AG04449 (cell line): ENCODE results near the gene DOCK1.

ENCODE experiments used
- CTCF ChIA-PET: fragments of 350-600 bp; formaldehyde crosslinking; extraction: SDS; loops from one replicate; lab custom pipeline; 2021; ENCODE audit warnings: antibody characterized with exemption; lab: Yijun Ruan, JAX
- POLR2A ChIA-PET: fragments of 400-600, 350-600 bp; formaldehyde crosslinking; extraction: SDS; loops from one replicate; lab custom pipeline; 2020; ENCODE audit warnings: antibody characterized with exemption, inconsistent platforms; lab: Yijun Ruan, JAX
- DNase-seq: peaks from one replicate; pipeline ENCODE4 v3.0.0-alpha.2; 2010; ENCODE audit warnings: low read depth, low spot score
- H3K4me3 ChIP-seq: 2 replicates; pipeline ENCODE4 v1.5.1; 2011; ENCODE audit warnings: low read depth, mild to moderate bottlenecking, control low read depth, low read length
- CTCF ChIP-seq: IDR thresholded peaks from one replicate; pipeline ENCODE4 v1.5.1; 2011; ENCODE audit warnings: mild to moderate bottlenecking, moderate library complexity, low read length, control low read depth, inconsistent platforms; ENCODE audit not compliant: insufficient read depth; ENCODE audit errors: missing control alignments

Gene DOCK1

GRCh38 chr10:127162841-127163240, 257.6 kb downstream of the DOCK1 start:
- no peak for DNase-seq
- ChIA-PET POLR2A (no interaction called here), CTCF (no interaction called here)
- no peak for TF ChIP-seq CTCF
- no peak overlapping the region for H3K4me3 ChIP-seq

- TF ChIP-seq CTCF = no peak
- DNase-seq = no peak
- ChIA-PET CTCF (no interaction called here), POLR2A (no interaction called here)
- H3K4me3 ChIP-seq = no peak overlapping the region
These were observed 263.0 kb downstream of the DOCK1 start for GRCh38 chr10:127168261-127168660.

GRCh38 chr10:127174866-127175265, 269.6 kb downstream of the DOCK1 start:
- CTCF ChIA-PET = no interaction called here
- no peak for DNase-seq
- no peak for TF ChIP-seq CTCF
- POLR2A ChIA-PET = no interaction called here
- H3K4me3 ChIP-seq = no peak overlapping the region

- H3K4me3 ChIP-seq = no peak overlapping the region
- no peak for DNase-seq
- TF ChIP-seq CTCF = no peak
- ChIA-PET CTCF (no interaction called here), POLR2A (no interaction called here)
These were observed 270.3 kb downstream of the DOCK1 start for GRCh38 chr10:127175357-127176110.

- POLR2A ChIA-PET = no interaction called here
- H3K4me3 ChIP-seq = no peak overlapping the region
- DNase-seq = no peak
- CTCF ChIA-PET = no interaction called here
- no peak for TF ChIP-seq CTCF
These were observed 271.4 kb downstream of the DOCK1 start for GRCh38 chr10:127176649-127177048.

GRCh38 chr10:127179612-127180250, 274.5 kb downstream of the DOCK1 start:
- CTCF ChIA-PET = no interaction called here
- no peak for DNase-seq

More at GRCh38 chr10:127179612-127180250, 274.5 kb downstream of the DOCK1 start:
- no peak for TF ChIP-seq CTCF
- POLR2A ChIA-PET = no interaction called here
- H3K4me3 ChIP-seq = no peak overlapping the region
